GM18870 (cell line): ENCODE results near the gene IZUMO4.

Source experiments
- ATAC-seq: cut with Tn5 transposase; IDR thresholded peaks from one replicate; pipeline ENCODE4 v1.9.1; 2021; ENCODE audit warnings: moderate library complexity; ENCODE audit not compliant: unreplicated experiment

The IZUMO4 gene

DNA sequence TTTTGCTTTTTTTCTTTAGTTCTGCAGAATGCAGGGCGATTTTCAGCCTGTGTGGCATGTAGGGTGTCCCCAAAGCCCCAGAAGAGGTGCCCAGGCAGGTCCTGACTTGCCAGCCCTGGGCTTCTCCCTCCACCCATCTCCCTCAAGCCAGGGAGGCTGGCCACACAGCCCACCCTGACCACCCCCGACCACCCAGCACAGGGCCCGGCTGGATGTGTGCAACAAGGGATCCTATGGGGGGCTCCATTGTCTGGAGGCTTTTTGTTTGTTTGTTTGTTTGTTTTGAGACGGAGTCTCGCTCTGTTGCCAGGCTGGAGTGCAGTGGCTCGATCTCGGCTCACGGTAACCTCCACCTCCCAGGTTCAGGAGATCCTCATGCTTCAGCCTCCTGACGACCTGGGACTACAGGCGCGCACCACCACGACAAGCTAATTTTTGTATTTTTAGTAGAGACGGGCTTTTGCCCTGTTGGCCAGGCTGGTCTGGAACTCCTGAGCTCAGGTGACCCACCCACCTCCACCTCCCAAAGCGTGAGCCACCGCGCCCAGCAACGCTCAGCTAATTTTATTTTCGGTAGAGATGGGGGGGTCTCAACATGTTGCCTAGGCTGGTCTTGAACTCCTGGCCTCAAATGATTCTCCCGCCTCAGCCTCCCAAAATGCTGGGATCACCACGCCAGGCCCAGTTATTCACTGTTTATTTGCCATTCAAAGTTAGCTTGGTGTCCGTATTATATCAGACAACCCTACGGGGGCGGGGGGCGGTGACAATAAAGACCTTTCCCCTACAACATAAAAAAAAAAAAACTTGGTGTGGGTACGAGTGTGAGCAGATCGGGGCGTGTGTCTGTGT lies 37.9 kb upstream of the IZUMO4 start:
- no peak for ATAC-seq

DNA sequence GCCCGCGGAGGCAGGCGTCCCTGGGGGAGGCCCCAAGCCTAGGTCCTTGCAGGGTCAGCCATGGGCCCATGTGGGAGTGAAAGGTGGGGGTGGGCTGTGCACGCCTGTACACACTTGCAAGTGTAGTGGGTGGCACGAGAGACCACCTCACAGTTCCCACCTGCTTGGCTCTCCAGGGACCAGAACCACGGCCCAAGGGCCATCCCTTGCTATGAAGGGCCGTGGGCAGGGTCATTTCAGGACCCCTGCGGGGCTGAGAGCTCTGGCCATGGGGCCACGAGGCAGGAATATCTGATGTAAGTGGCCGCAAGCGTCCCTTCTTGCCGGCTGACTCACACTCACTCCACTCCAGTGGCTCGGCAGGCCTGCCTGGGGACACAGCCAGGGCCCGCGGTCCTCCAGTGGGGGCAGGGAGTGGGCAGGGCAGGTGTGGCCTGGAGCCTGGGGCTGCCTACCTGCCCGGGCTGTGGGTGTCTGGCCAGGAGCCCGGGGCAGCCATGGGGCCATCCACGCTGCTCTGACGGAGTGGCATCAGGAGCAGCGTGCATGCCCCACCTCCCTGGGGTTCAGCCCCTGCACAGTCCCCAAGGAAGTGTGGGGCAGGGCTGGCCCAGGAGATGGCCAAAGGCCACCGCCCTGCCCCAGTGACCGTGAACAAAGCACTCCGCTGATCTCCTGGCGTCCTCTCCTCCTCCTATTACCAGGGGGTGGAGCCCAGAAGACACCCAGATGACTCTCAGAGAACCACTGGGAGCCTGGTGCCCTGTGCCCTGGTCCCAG lies 37.1 kb upstream of the IZUMO4 start:
- no peak for ATAC-seq

- ATAC-seq, result peak; percentile 19
Measured at GRCh38 chr19:2060884-2061494, 35.7 kb upstream of the IZUMO4 start.

GRCh38 chr19:2061495-2062388 lies 35.0 kb upstream of the IZUMO4 start:
- ATAC-seq, result peak; percentile 75

- ATAC-seq, result no peak
Measured at GRCh38 chr19:2062389-2062729, 34.4 kb upstream of the IZUMO4 start.

DNA sequence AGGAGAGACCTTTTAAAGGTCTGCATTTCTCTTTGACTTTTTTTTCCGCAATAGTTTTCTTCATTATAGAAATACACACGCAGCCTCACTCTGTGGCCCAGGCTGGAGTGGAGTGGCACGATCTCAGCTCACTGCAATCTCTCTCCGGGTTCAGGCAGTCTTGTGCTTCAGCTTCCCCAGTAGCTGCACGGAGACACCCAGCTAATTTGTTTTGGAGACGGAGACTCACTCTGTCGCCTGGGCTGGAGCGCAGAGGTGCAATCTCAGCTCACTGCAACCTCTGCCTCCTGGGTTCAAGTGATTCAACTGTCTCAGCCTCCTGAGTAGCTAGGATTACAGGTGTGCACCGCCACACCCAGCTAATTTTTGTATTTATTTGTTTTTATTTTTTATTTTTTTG lies 33.9 kb upstream of the IZUMO4 start:
- no peak for ATAC-seq

GRCh38 chr19:2063824-2064223 lies 32.9 kb upstream of the IZUMO4 start:
- ATAC-seq, result no peak

- ATAC-seq, result no peak
Measured at GRCh38 chr19:2064395-2064787, 32.3 kb upstream of the IZUMO4 start.

- ATAC-seq, result no peak
Measured at GRCh38 chr19:2064788-2065524, 31.8 kb upstream of the IZUMO4 start.

DNA sequence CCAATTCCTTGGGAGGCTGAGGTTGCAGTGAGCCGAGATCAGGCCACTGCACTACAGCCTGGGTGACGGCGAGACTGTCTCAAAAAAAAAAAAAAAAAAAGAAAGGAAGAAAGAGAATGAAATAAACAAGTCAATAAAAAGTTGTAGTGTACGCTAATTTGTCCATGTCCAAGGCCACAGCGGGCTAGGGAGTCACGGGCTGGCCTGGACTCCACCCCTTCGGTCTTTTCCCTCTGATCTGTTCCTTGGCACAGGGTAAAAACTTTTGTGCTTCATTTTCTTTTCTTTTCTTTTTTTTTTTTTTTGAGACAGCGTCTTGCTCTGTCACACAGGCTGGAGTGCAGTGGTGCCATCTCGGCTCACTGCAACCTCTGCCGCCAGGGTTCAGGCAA lies 26.3 kb upstream of the IZUMO4 start:
- no peak for ATAC-seq

GRCh38 chr19:2070986-2071673 lies 25.6 kb upstream of the IZUMO4 start:
- ATAC-seq, result no peak

- ATAC-seq, result no peak
Measured at GRCh38 chr19:2072757-2073551, 23.8 kb upstream of the IZUMO4 start.

DNA sequence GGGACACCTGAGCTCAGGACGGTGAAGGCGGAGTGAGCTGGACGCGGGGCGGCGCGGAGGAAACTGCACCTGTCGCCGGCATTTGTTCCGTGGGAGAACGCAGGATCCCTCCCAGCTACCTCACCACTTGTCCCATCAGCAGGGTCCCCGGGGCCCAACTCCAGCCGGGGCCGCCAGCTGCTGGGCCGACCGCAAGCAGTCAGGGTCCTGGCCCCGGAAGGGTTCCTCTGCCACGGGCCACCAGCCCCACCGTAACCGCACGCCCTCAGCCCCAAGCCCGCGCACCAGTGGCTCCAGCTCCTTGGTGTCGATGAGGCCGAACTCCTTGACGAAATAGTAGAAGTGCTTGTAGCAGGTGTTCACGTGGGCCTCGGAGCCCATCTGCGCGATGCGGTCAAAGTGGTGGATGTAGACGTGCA lies 20.2 kb upstream of the IZUMO4 start:
- ATAC-seq, result no peak

- ATAC-seq, result no peak
Measured at GRCh38 chr19:2077398-2077797, 19.3 kb upstream of the IZUMO4 start.

- no peak for ATAC-seq
Measured at GRCh38 chr19:2077833-2078619, 18.7 kb upstream of the IZUMO4 start.

- ATAC-seq, result no peak
Measured at GRCh38 chr19:2079076-2079864, 17.4 kb upstream of the IZUMO4 start.

GRCh38 chr19:2079865-2080301 lies 16.8 kb upstream of the IZUMO4 start:
- no peak for ATAC-seq
